IMR-90 (cell line): Measurements from ENCODE around the gene PHETA1. TPM values are rescaled to one million over a fixed set of nuclear protein-coding genes. Genes with fewer than 3 reads are reported as not detected.

Experiments
- ATAC-seq: fragments of 200-7000 bp; cut with Tn5 transposase; 2 replicates; pipeline ENCODE4 v1.9.1; 2020; ENCODE audit warnings: low read depth, mild to moderate bottlenecking, moderate library complexity
- BruUV-seq: library from RNA; stranded (reverse); fragments of 400-500 nt; replicated peaks from 2 replicates; lab custom pipeline; 2021; lab: Mats Ljungman, UMichigan
- CTCF ChIA-PET: fragments of 300-600 bp; formaldehyde crosslinking; extraction: SDS; loops from one replicate; lab custom pipeline; 2021; ENCODE audit warnings: antibody characterized with exemption; lab: Yijun Ruan, JAX
- POLR2A ChIA-PET: fragments of 300-600 bp; sonication (Branson Sonifier 250); formaldehyde crosslinking; loops from one replicate; lab custom pipeline; 2022; ENCODE audit warnings: antibody characterized with exemption; ENCODE audit not compliant: unreplicated experiment; lab: Charles Lee
- DNase-seq: peaks from one replicate; pipeline ENCODE4 v3.0.0; 2013
- H2AFZ ChIP-seq: replicated peaks from 2 replicates; pipeline ENCODE3; 2013; ENCODE audit warnings: low read length, mild to moderate bottlenecking; ENCODE audit not compliant: poor library complexity
- H2AK5ac ChIP-seq: 2 replicates; pipeline ENCODE4 v1.6.1; 2013; ENCODE audit warnings: low read depth, low read length, inconsistent platforms
- H2AK9ac ChIP-seq: replicated peaks from 2 replicates; pipeline ENCODE3; 2013; ENCODE audit warnings: mild to moderate bottlenecking, low read depth, low read length, moderate library complexity; ENCODE audit not compliant: poor library complexity
- H2BK120ac ChIP-seq: 2 replicates; pipeline ENCODE4 v1.6.1; 2013; ENCODE audit warnings: low read depth, low read length, inconsistent platforms
- H2BK15ac ChIP-seq: 3 replicates; pipeline ENCODE4 v1.6.1; 2013; ENCODE audit warnings: low read depth, low read length, inconsistent platforms
- H2BK20ac ChIP-seq: 2 replicates; pipeline ENCODE4 v1.6.1; 2013; ENCODE audit warnings: low read depth, mild to moderate bottlenecking, inconsistent platforms, low read length, moderate library complexity
- H2BK5ac ChIP-seq: 2 replicates; pipeline ENCODE4 v1.6.1; 2013; ENCODE audit warnings: mild to moderate bottlenecking, low read depth, low read length, inconsistent platforms; ENCODE audit not compliant: poor library complexity, severe bottlenecking
- H3K14ac ChIP-seq: replicated peaks from 2 replicates; pipeline ENCODE4 v1.6.1; 2013; ENCODE audit warnings: low read depth, low read length, inconsistent platforms
- H3K18ac ChIP-seq: 2 replicates; pipeline ENCODE4 v1.6.1; 2013; ENCODE audit warnings: low read depth, low read length, control low read depth
- H3K23ac ChIP-seq: 2 replicates; pipeline ENCODE4 v1.6.1; 2013; ENCODE audit warnings: low read depth, low read length, inconsistent platforms
- H3K27ac ChIP-seq: 2 replicates; pipeline ENCODE4 v1.5.1; 2013; ENCODE audit warnings: mild to moderate bottlenecking, control low read depth, low read length; ENCODE audit not compliant: insufficient read depth
- H3K27me3 ChIP-seq: 2 replicates; pipeline ENCODE4 v1.6.1; 2013; ENCODE audit warnings: low read length; ENCODE audit not compliant: control insufficient read depth, insufficient read depth
- H3K36me3 ChIP-seq: 2 replicates; pipeline ENCODE4 v1.6.1; 2013; ENCODE audit warnings: low read length, mixed read lengths; ENCODE audit not compliant: control insufficient read depth, insufficient read depth
- H3K4ac ChIP-seq: 2 replicates; pipeline ENCODE4 v1.6.1; 2013; ENCODE audit warnings: low read depth, low read length, inconsistent platforms
- H3K4me1 ChIP-seq: 2 replicates; pipeline ENCODE4 v1.6.1; 2013; ENCODE audit warnings: low read length, mixed read lengths; ENCODE audit not compliant: control insufficient read depth, insufficient read depth
- H3K4me2 ChIP-seq: 2 replicates; pipeline ENCODE4 v1.6.1; 2013; ENCODE audit warnings: low read depth, mild to moderate bottlenecking, control low read depth, low read length, moderate library complexity
- H3K4me3 ChIP-seq: 2 replicates; pipeline ENCODE4 v1.5.1; 2013; ENCODE audit warnings: low read depth, mild to moderate bottlenecking, control low read depth, low read length, moderate library complexity; ENCODE audit not compliant: insufficient read depth
- H3K56ac ChIP-seq: 2 replicates; pipeline ENCODE4 v1.6.1; 2013; ENCODE audit warnings: low read length, inconsistent platforms; ENCODE audit not compliant: insufficient read depth; ENCODE audit errors: extremely low read depth
- H3K79me1 ChIP-seq, 2 experiments: 2 replicates each; pipeline ENCODE4 v1.6.1; 2013; ENCODE audit warnings: low read length in 2 of 2, inconsistent platforms in 1 of 2, low read depth in 1 of 2
- H3K9ac ChIP-seq: 2 replicates; pipeline ENCODE4 v1.6.1; 2013; ENCODE audit warnings: low read depth, low read length, control low read depth
- H3K9me1 ChIP-seq: 2 replicates; pipeline ENCODE4 v1.6.1; 2013; ENCODE audit warnings: low read length, inconsistent platforms; ENCODE audit not compliant: insufficient read depth
- H3K9me3 ChIP-seq: 2 replicates; pipeline ENCODE4 v1.6.1; 2013; ENCODE audit warnings: low read length; ENCODE audit not compliant: control insufficient read depth, insufficient read depth
- H4K20me1 ChIP-seq: 2 replicates; pipeline ENCODE4 v1.6.1; 2013; ENCODE audit warnings: low read length, inconsistent platforms; ENCODE audit not compliant: insufficient read depth
- H4K5ac ChIP-seq: 2 replicates; pipeline ENCODE4 v1.6.1; 2013; ENCODE audit warnings: mild to moderate bottlenecking, low read depth, low read length, control low read depth
- H4K8ac ChIP-seq, 2 experiments: 2 replicates each; pipeline ENCODE4 v1.6.1; 2013; ENCODE audit warnings: low read depth in 2 of 2, low read length in 2 of 2, control low read depth in 1 of 2, inconsistent platforms in 1 of 2
- H4K91ac ChIP-seq: 2 replicates; pipeline ENCODE4 v1.6.1; 2013; ENCODE audit warnings: low read depth, low read length, inconsistent platforms; ENCODE audit not compliant: insufficient read depth
- BHLHE40 ChIP-seq: fragments of 150-350 bp; IDR thresholded peaks from 2 replicates; pipeline ENCODE4 v1.6.1; 2016; ENCODE audit warnings: mild to moderate bottlenecking, low read depth, low read length
- CEBPB ChIP-seq: IDR thresholded peaks from 2 replicates; pipeline ENCODE4 v1.6.1; 2012; ENCODE audit warnings: low read depth, low read length, improper control_type of control experiment
- CHD1 ChIP-seq: IDR thresholded peaks from 2 replicates; pipeline ENCODE4 v1.6.1; 2012; ENCODE audit warnings: low read depth, low read length, improper control_type of control experiment
- CTCF ChIP-seq: conservative IDR thresholded peaks from 2 replicates; pipeline ENCODE4 v1.5.1; 2012; ENCODE audit warnings: mild to moderate bottlenecking, low read depth, low read length, improper control_type of control experiment
- ELK1 ChIP-seq: fragments of 150-350 bp; IDR thresholded peaks from 2 replicates; pipeline ENCODE4 v1.6.1; 2016; ENCODE audit warnings: low read depth, mild to moderate bottlenecking, low read length, moderate library complexity, borderline replicate concordance
- FOS ChIP-seq: fragments of 150-350 bp; IDR thresholded peaks from 2 replicates; pipeline ENCODE4 v1.6.1; 2016; ENCODE audit warnings: low read depth, low read length
- MAZ ChIP-seq: IDR thresholded peaks from 2 replicates; pipeline ENCODE4 v1.6.1; 2012; ENCODE audit warnings: low read depth, mild to moderate bottlenecking, low read length, improper control_type of control experiment, moderate library complexity, borderline replicate concordance
- MXI1 ChIP-seq: IDR thresholded peaks from 2 replicates; pipeline ENCODE4 v1.6.1; 2012; ENCODE audit warnings: low read depth, mild to moderate bottlenecking, low read length, moderate library complexity, borderline replicate concordance
- NFE2L2 ChIP-seq: fragments of 150-350 bp; IDR thresholded peaks from 2 replicates; pipeline ENCODE4 v1.6.1; 2016; ENCODE audit warnings: low read depth, mild to moderate bottlenecking, low read length
- POLR2A ChIP-seq: IDR thresholded peaks from 2 replicates; pipeline ENCODE4 v1.6.1; 2012; ENCODE audit warnings: mild to moderate bottlenecking, low read depth, low read length
- RAD21 ChIP-seq: IDR thresholded peaks from 2 replicates; pipeline ENCODE4 v1.6.1; 2012; ENCODE audit warnings: low read length, improper control_type of control experiment
- RFX5 ChIP-seq: IDR thresholded peaks from 2 replicates; pipeline ENCODE4 v1.8.0; 2012; ENCODE audit warnings: low read depth, mild to moderate bottlenecking, low read length, moderate library complexity
- SMC3 ChIP-seq: fragments of 150-350 bp; IDR thresholded peaks from 2 replicates; pipeline ENCODE4 v1.6.1; 2016; ENCODE audit warnings: low read depth, mild to moderate bottlenecking, antibody characterized with exemption, low read length, moderate library complexity
- WGBS, 2 experiments: methylation state at CpG; one replicate each; pipeline versions ENCODE4 v1.1.5 to v1.1.7; 2013; ENCODE audit warnings: missing lambda C conversion rate in 2 of 2; ENCODE audit not compliant: insufficient read length in 1 of 2; ENCODE audit errors: extremely low coverage in 2 of 2; 5-methylcytosine and 5-hydroxymethylcytosine counted together
- dilution Hi-C: fragments of 300-500 bp; cut with HindIII; formaldehyde crosslinking; loops from one replicate; pipeline ENCODE4 v1.14.3; 2018; ENCODE audit warnings: low sequenced_read_pairs; ENCODE audit not compliant: unreplicated experiment
- in situ Hi-C: fragments of 300-500 bp; cut with MboI; formaldehyde crosslinking; loops from 3 replicates; pipeline ENCODE4 v1.14.3; 2019; ENCODE audit warnings: low sequenced_read_pairs, inconsistent platforms, mixed read lengths
- intact Hi-C: fragments of 100-400 bp; cut with micrococcal nuclease; formaldehyde crosslinking; loops from 2 replicates; pipeline ENCODE4 v1.10.0; 2022
- polyA plus RNA-seq, 3 experiments: library from polyadenylated mRNA; depleted of rRNA; stranded (reverse); fragments of >200 nt; gene quantifications; 2 replicates each; pipeline ENCODE4 v1.2.3, GENCODE V29; 2012; ENCODE audit warnings: low replicate concordance in 1 of 3
- total RNA-seq: library from RNA; depleted of rRNA; stranded (reverse); fragments of >200 nt; gene quantifications from 2 replicates; pipeline ENCODE4 v1.2.3, GENCODE V29; 2012

PHETA1 gene
- total and polyA plus RNA-seq, 2 of the 4 experiments (the other 2 are of a cell fraction): 3.2 to 6.6 TPM

GRCh38 chr12:111369496-111370220 lies 763 bp upstream of the PHETA1 start:
- Histone ChIP-seq H3K18ac (no peak overlapping the region), H2BK5ac (no peak overlapping the region), H3K9ac (peak overlapping the region; percentile 82; the same call in 1 of the 2 replicates), H4K20me1 (no peaks in the 10 kb centered on the region), H3K79me1 (peaks cover 11 to 30% of the 10 kb centered on the region in 2 experiments; a peak in 3 of 4 replicates), H2BK15ac (no peak overlapping the region), H3K27ac (no peak overlapping the region), H3K4me3 (peak overlapping the region; percentile 71), H4K5ac (peak overlapping the region; percentile 79), H3K4me2 (peak overlapping the region; percentile 94), H2BK120ac (no peak overlapping the region; the same call in 1 of the 2 replicates), H2AFZ (peak overlapping the region; percentile 99), H2AK5ac (no peak overlapping the region), H3K4me1 (peaks cover 2% of the 10 kb centered on the region), H3K9me3 (no peaks in the 10 kb centered on the region), H4K8ac (peak overlapping the region; percentile 22 to 87; a peak in 3 of 4 replicates), H3K36me3 (peaks cover 9% of the 10 kb centered on the region), H4K91ac (no peak overlapping the region), H3K14ac (0 out of 2 replicates have a peak overlapping the region, but pooled peaks have one; percentile 82), H3K56ac (no peak overlapping the region), H2BK20ac (no peak overlapping the region), H3K27me3 (no peaks in the 10 kb centered on the region), H2AK9ac (peak overlapping the region; percentile 9), H3K9me1 (no peaks in the 10 kb centered on the region; the same call in 1 of the 2 replicates), H3K23ac (peak overlapping the region; percentile 52; the same call in 1 of the 2 replicates), H3K4ac (no peak overlapping the region)
- POLR2A ChIA-PET: no interaction called here
- intact Hi-C loops: no loop called here
- ATAC-seq: no peak
- dilution Hi-C loops: no loop called here
- CTCF ChIA-PET: interaction anchor here (0.9 to 1.2 kb wide), 2 partner anchors 16 to 27 kb away, joined by 3 to 6 read pairs; no protein-coding TSS in a partner anchor
- 88% methylated on average over 7 of the region's 13 CpGs; no CpG with 5 or more reads in 1 of the 2 experiments for WGBS, 2 experiments
- DNase-seq: no peak
- TF ChIP-seq ELK1 (no peak), FOS (no peak), BHLHE40 (no peak), MAZ (no peak), CHD1 (no peak), POLR2A (no peak), SMC3 (no peak), RAD21 (no peak), NFE2L2 (no peak), RFX5 (no peak), CEBPB (no peak), CTCF (no peak), MXI1 (no peak)
- in situ Hi-C loops: no loop called here
- no TSS peak for BruUV-seq
